NCI-H1105 treated with DMSO at 0.1 percent for 48 hours (cell line): ENCODE results near the gene FAM120B.
"Not testable (repeated sequence)": the region's sequence is repeated elsewhere in the genome, so short reads cannot be mapped to it uniquely, and the experiment has no call there.

Source experiments
- DNase-seq: peaks from one replicate; lab custom pipeline; 2025; lab: John Stamatoyannopoulos, UW

Gene FAM120B

DNA sequence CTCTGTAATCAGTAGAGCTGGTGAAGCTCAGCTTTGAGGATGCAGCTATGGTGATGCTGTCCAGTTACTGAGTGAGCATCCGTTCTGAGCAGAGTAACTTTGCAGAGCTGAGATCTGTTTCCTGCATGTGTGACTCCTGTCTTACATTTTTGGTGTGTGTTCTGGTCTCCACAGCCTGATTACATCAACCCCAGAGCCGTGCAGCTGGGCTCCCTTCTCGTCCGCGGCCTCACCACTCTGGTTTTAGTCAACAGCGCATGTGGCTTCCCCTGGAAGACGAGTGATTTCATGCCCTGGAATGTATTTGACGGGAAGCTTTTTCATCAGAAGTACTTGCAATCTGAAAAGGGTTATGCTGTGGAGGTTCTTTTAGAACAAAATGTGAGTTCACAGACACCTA lies 81.6 kb downstream of the FAM120B start:
- no peak for DNase-seq

DNA sequence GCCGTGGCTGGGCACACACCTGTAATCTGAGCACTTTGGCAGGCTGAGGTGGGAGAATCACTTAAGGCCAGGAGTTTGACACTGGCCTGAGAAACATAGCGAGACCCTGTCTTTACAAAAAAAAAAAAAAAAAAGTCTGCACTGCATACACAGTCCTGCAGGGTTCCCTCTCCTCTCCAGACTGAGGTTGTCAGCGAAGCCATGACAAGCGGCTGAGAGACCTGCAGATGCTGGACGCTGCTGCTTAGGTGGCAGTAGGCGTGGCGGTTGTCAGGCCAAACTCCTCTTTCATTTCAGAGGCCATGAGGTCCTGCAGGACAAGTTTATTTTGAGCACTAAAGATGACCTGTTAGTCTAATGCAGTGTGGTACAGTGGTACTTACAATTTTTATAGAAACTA lies 86.5 kb downstream of the FAM120B start:
- DNase-seq, result no peak

DNA sequence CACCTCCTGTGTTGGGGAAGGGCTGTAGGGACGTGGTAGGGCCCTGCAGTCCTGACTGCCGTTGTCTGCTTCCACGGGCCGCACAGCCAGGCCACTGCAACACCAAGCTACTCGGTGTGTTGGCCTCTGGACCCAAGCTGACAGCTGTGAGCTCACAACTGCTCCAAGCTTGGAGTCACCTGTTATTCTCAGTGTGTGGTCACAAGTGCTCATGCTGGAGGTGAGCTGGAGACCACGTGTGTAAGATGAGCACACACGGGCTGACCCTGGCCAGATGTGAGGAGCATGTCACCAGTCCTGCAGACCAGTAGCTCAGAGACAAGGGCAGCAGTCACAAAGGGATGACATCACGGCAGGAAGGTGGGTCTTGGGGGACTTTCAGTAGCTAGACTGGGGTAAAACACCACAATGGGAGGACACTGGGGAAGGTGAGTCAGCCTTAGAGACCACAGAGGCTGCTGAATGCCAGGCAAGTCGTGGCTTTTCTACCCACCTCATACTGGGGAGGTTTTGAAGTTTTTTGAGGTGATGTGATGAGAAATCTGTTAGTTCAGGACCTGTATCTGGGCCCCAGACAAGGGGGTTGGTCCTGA lies 87.3 kb downstream of the FAM120B start:
- DNase-seq, result no peak

GRCh38 chr6:170394980-170395379 lies 88.4 kb downstream of the FAM120B start:
- no peak for DNase-seq

DNA sequence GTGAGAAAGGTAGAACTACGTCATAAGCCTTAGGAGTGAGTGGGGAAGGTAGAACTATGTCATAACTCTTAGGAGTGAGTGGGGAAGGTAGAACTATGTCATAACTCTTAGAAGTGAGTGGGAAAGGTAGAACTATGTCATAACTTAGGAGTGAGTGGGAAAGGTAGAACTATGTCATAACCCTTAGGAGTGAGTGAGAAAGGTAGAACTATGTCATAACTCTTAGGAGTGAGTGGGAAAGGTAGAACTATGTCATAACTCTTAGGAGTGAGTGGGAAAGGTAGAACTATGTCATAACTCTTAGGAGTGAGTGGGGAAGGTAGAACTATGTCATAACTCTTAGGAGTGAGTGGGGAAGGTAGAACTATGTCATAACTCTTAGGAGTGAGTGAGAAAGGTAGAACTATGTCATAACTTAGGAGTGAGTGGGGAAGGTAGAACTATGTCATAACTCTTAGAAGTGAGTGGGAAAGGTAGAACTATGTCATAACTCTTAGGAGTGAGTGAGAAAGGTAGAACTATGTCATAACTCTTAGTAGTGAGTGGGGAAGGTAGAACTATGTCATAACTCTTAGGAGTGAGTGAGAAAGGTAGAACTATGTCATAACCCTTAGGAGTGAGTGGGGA lies 92.3 kb downstream of the FAM120B start:
- DNase-seq, result not testable (repeated sequence)

DNA sequence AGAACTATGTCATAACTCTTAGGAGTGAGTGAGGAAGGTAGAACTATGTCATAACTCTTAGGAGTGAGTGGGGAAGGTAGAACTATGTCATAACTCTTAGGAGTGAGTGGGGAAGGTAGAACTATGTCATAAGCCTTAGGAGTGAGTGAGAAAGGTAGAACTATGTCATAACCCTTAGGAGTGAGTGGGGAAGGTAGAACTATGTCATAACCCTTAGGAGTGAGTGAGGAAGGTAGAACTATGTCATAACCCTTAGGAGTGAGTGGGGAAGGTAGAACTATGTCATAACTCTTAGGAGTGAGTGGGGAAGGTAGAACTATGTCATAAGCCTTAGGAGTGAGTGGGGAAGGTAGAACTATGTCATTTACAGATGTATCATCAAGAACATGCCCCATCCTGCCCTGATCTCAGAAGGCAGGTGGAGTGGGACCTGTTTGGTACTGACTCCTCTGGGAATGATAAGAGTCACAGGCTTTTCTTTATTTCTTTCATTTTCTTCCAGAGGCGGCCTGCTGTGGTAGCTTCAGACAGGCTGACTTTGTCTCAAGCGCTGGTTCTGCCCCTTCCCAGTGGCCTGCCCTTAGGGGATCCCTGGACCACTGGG lies 93.5 kb downstream of the FAM120B start:
- not testable (repeated sequence) for DNase-seq

GRCh38 chr6:170402318-170403040 lies 95.9 kb downstream of the FAM120B start:
- DNase-seq, result no peak

DNA sequence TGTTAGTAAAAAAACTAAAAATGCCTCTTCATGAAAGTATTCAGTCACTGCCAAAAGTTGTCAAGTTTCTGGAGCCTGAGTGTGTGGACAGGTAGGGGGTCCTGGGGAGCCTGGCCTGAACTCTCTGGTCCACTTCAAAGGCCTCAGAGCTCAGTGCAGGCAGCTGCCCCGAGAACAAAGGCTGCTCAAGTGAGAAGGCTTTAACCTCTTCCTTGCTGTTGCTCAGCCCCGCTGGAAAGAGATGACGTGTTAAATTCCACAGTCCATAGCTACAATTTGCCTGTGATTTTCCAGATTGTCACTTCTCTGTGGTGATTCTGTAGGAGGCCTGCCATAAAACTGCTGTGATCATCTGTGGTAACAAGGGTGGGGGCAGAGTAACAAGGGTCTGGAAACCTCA lies 96.9 kb downstream of the FAM120B start:
- no peak for DNase-seq

- DNase-seq, result no peak
Observed at GRCh38 chr6:170404036-170404435, 97.5 kb downstream of the FAM120B start.

DNA sequence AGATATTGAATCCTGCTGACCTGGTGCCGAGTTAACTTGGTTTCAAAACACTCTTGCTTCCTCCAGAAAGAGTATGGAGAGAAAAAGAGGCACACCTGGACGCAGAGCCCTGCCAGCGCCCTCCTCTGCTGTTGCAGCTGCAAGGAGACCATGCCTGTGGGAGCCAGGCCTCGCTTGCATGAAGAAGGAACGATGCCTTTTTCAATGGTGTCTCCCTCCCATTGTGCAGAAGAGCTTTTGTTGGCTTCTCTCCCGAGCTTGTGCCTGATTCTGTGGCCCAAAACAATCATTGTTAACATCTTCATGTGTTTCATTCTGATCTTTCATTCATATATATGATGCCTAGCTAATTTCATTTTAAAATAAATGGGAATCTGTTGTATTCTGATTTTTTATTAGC lies 98.1 kb downstream of the FAM120B start:
- DNase-seq, result no peak

GRCh38 chr6:170405311-170405975 lies 98.9 kb downstream of the FAM120B start:
- no peak for DNase-seq

GRCh38 chr6:170407200-170407599 lies 100.6 kb downstream of the FAM120B start:
- DNase-seq, result no peak

- DNase-seq, result no peak
Observed at GRCh38 chr6:170407932-170408331, 101.4 kb downstream of the FAM120B start.

GRCh38 chr6:170409746-170410145 lies 103.2 kb downstream of the FAM120B start:
- DNase-seq, result not testable (repeated sequence)

GRCh38 chr6:170410241-170410640 lies 103.7 kb downstream of the FAM120B start:
- DNase-seq, result no peak

DNA sequence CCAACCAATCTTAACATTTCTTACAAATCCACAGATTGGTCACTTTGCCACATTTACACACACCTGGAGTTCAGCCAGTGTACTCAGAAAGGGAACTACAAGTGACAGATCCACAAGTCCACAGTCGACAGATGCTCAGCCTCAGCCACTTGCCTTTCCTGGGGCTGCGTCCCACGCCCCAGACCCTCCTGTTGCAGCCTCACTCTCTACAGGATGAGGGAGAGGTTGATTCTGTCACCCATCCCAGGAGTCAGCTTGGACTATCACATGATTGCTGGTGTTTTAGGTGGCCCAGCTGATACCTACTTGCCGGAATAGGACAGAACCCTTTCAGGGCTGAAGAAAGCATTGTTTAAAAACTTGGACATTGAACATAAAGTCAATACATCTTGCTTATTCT lies 108.8 kb downstream of the FAM120B start:
- DNase-seq, result no peak

- no peak for DNase-seq
Observed at GRCh38 chr6:170416303-170416702, 109.7 kb downstream of the FAM120B start.

- DNase-seq, result no peak
Observed at GRCh38 chr6:170416959-170417606, 110.5 kb downstream of the FAM120B start.

DNA sequence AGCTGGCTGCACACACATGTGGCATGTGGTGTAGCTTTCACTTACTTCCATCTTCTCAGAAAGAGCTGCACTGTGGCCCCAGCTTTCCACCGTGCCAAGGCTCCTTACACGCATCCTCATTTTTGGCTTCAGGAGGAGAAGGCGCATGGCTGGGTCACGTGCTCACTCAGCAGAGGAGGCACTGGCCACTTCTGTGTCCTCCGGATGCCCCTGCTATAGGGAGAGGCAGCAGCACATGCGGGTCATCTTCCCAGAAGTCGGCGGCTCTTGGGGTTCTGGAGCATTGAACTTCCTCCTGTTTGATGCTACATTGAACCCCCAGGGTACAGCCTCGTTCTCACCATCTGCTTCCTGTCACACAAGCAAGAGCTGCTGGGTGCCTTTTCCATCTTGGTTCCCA lies 111.3 kb downstream of the FAM120B start:
- DNase-seq, result no peak

DNA sequence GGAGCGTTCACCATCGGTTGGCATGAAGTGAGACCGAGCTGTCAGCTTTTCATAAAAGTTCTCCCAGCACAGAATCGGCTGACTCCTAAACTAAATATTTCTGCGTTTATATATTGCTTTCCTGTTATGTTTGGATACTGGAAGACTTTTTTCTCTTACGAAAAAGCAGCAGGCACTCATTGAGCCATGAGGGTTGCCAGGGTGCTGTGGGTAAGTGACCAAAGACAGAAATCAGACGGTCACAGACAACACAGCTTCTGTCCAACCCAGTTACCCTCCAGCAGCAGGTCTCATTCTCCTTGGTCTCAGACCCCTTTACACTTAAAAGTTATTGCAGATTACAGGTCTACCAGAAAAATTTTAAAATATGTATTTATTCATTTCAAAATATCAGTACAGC lies 113.7 kb downstream of the FAM120B start:
- DNase-seq, result no peak

DNA sequence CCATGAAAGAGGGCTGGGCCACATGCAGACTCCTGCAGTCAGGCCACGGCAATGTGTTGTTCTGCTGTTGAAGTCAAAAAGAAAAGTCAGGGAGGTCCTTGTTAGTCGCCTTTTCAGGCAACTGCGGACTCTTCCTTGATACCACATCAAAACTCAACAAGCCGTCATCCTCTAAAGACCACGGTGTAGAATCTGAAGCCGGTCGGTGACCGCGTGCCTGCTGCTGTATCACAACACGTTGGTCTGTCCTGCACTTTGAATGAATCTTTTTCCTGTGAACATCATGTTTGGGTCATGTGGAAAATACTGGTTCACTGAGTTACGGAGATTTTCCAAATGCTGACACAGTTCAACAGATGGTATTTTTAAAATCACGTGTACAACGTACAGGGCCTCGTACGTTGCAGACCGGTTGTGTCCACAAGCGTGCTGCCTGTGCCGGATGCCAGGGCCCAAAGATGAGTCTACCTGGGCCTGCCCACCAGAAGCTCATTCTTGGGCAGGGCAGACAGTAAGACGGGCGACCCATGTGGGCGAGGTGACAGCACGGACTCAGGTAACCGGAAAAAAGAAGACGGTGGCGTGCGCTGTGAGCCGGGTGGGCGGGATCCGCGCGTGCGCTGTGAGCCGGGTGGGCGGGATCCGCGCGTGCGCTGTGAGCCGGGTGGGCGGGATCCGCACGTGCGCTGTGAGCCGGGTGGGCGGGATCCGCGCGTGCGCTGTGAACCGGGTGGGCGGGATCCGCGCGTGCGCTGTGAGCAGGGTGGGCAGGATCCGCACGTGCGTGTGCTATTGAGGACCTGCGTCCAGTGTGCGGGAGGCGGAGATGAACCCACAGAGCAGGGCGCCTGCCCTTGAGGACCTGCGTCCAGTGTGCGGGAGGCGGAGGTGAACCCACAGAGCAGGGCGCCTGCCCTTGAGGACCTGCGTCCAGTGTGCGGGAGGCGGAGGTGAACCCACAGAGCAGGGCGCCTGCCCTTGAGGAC lies 114.5 kb downstream of the FAM120B start:
- DNase-seq, result no peak
